Activated gamma-delta T cell treated with Interleukin-2 at 50 U/mL for 16 hours (primary cell): ENCODE data around the gene DMKN.

Experiments used
- DNase-seq: peaks from one replicate; pipeline ENCODE4 v3.0.0-alpha.2; 2020

Gene DMKN

DNA sequence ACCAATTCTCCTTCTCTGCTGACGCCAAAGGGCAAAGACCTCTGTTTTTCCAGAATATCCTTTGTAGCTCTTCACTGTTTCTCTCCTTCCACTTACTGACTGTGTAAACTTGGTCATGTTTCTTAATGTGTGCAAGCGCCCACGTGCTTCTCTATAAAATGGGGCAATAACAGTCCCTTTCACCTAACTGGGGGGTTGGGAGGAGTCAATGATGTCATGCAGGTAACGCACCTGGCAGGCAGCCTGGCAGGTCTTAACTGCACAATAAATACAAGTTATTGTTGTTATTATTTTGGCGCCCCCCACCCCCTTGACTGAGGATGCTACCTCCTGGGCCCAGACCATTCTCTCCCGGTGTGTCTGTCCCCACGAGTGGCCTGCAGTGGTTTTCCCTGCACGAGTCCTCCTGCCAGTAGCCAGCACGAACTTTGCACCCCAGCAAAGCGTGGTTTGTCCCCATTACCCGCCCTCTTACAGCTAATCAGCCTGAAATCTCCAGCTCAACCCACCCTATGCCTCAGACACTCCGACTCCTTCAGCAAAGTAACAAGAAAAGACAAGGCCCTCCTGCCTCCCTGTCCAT lies 9.4 kb upstream of the DMKN start:
- no peak for DNase-seq

DNA sequence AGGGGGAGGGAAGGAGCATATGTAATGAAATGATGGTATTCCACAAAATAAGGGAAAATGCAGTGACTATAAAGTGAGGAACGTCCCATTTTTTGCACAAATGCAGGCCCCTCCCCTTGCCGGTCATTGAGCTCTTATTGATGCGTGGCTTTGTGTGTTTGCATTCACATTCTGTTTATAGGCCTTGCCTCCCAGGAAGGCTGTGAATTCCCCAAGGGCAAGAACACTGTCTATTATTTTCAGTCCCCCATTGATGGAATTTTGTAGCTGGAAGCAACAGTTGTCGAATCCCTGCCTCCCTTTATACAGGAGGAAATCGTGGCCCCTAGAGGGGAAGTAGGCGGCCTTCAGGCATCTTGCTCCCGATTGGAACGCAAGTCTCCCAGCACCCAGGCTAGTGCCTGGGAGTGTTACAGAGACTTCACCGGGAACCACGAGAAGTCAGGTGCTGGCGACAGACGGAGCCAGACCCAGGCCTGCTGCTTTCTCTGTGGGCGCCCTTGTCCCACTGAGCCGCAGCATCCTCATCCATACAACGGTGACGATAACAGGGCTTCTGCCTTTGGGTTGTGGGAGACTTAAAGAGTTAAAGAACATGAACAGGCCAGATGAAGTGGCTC lies 7.8 kb upstream of the DMKN start:
- DNase-seq: no peak

DNA sequence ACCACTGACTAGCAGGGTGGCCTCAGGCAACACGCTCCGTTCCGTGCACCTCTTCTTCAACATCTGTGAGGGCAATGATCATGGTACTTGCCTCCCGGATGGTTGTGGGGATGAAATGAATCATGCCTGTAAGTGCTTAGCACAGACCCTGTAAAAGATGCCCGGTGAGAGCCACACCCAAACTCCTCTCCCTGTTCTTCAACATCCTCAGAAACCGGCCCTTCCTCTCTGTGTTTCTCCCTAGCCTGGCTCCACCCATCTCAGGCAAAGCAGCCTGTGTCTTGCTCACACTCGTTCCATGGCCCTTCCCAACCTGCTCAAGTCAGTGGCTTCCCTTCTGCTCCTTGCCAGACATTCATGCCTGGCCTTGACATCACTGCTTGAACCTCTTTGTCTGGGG lies 5.8 kb upstream of the DMKN start:
- no peak for DNase-seq

DNA sequence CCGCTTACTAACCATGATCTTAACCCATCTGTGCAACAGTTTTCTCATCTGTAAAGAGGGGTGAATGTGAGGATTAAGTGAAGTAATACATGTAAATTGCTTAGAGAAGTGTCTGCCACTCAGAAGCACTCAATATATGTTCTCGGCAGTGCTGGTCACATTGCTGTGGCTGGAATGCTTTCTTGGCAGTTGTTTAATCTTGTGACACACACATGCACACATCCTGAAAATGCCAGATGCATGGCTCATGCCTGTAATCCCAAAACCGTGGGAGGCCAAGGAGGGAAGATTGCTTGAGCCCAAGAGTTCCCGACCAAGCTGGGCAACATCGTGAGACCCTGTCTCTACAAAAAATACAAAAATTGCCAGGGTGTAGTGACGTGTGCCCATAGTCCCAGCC lies 4.9 kb upstream of the DMKN start:
- no peak for DNase-seq

DNA sequence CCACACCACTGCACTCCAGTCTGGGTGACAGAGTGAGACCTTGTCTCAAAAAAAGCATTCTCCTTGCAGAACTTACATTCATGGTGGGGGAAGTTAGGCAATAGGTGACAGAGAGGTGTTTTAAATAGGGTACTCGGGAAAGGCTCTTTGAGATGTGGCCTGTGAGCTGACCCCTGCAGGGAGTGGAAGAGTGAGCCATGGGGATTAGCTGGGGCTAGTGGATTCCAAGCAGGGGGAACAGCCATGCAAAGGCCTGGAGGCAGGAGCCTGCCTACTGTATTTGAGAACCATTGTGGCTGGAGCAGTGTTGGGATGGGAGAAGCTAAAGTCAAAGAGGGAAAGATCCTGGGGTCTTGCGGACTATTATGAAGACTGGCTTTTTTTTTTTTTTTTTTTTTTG lies 3.9 kb upstream of the DMKN start:
- no peak for DNase-seq

DNA sequence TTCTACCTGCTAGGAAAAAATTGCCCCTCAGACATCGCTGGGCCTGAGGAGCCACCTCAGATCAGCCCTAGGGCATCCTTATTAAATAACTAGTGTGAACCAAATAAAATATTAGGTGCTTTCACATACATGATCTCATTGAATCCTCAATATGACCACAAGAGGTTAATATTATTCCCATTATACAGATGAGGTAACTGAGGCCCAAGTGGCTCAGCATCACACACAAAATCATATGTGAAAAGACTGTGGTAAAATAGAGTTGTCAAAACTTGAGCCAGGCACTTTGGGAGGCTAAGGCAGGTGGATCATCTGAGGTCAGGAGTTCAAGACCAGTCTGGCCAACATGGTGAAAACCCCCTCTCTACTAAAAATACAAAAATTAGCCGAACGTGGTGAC lies 2.9 kb upstream of the DMKN start:
- no peak for DNase-seq

DNA sequence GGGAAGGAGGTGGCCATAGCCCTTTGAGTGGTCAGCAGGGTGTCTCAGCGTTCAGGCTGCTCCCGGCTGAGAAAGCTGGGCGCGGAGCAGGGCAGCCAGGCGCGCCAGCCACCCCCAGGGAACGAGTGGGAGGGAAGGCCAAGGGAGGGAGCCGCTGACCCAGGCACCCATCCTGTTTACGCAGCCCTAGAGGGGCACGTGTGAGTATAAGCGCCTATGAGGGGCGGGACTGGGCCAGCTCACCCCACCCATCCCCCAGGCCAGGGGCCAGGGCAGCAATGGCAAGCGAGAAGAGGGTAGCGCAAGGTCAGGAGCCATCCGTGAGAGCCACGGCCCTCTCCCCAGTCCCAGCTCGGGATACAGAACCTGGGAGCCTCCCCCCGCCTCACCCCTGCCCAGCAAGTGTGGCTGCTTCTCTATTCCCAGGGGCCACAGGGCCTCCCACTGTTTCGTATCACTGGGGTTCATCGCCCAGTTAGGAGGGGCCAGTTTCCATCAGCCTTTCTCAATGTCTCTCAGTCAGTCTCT lies 897 bp upstream of the DMKN start:
- no peak for DNase-seq

DNA sequence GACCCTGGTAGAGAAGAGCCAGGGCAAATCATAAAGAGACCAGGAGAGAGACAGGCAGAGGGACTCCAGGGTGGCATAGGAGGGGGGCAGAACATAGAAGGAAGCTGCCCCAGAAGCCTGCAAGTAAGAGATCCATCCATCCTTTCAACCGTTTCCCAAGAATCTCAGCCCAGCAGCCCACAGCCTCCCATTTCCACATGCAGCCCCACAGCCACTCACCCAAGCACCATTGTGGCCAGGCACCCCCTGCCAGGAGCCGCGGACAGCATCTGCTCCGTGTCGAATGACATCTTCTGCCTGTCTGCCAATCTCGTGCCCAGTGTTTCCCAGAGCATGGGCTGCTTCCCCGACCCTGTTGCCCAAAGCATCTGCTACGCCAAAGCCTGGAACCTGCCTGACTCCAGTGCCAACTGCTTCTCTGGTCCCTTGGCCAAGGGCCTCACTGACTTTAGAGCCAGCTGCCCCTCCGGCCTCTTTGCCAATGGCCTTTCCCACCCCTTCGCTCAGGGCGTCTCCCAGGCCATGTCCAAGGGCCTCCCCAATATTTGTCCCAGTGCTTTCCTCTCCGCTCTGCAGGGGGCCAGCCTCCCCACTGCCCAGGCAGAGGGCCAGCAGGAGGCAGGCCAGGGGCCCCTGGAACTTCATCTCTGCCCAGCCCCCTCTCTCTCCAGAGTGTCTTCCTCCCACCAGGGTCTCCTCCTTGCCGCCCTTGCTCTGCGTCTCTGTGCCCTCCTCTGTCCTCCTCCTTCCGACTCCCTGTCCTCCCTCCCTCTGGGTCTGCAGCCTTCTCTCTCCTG lies 420 bp downstream of the DMKN start:
- no peak for DNase-seq

DNA sequence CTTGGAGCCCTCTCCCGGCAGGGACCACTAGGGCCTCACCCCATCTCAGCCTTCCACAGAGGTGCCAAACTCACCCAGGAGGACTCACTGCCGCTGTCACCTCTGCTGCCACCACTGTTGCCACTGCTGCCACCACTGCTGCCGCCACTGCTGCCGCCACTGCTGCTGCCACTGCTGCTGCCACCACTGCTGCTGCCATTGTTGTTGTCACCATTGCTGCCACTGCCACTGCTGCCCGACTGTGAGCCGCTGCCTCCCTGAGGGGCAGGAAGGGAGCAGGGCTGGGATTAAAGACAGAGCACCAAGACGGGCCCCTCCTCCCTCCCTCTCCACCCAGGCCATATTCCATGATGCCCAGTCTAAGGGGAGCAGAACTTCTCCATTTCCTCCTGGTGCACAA lies 2.1 kb downstream of the DMKN start:
- DNase-seq: no peak

DNA sequence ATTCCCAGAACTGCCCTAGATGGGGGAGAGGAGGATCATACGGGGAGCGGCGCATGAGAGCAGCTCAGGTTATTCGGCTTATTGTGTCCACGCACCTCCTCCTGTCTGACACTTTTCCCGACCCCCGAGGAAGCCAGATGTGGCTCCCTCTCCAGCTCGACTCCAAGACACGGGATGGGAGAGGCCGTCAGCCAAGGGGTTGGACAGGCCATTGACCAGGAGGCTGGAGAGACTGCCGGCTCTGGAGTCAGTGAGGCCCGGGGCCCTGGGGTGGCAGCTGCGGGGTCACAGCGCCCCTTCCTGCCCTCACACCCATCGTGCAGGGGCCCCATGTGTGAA lies 2.9 kb downstream of the DMKN start:
- DNase-seq: no peak

DNA sequence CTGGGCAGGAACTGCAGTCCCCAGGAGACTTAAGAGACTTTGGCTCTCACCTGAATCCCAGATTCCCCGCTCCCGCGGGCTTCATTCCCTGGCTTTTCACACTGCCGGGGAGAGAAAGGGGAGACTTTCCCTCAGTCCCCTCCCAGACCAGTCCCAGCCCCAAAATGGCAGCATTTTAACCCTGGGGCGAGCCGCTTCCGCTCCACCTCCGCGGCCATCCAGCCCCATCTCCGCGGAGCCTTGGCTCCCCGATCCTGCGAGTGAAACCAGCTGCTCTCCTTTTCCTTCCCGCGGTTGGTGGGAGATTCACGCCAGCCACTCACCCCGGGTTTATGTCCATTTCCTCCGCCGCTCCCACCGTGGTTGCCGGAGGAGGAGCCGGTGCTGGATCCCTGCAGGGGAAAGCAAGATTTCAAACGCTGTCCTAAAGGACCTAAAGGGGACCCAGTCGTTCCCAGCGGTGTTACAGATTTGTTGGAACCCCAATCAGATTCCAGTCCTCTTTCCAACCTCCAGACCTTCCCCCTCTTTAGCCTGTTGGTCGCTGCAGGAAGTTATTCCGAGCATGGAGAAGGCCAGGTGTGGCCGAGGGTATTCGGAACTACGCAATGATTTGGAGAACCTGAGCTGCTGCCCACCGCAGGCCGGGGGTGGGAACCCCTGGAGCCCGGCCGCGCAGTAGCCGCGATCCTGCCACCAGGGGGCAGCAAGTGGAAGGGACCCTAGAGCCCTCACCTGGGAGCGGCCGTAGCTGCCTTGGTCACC lies 3.4 kb downstream of the DMKN start:
- peak; percentile 72 for DNase-seq

DNA sequence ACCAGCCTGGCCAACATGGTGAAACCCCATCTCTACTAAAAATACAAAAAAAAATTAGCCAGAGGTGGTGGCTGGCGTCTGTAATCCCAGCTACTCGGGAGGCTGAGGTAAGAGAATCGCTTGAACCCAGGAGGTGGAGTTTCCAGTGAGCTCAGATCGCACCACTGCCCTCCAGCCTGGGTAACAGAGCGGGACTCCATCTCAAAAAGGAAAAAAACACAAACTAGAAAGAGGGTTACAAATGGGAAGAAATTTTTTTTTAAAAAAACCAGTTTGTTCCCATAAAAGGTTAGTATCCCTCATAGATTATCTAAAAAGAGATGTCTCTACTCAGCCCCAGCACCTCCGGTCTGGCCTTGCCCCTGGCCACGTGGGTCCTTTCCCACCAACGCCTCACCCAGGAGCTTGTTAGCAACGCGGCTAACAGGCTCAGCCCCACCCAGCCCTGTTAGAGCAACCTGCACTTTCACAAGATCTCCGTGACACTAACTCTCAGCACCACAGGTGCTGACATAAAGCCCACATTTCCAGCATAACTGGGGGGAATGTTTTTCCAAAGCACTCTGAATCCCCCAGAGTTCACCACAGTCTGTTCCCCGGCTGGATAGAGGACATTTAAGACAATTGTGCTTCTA lies 4.3 kb downstream of the DMKN start:
- DNase-seq: peak; percentile 40

DNA sequence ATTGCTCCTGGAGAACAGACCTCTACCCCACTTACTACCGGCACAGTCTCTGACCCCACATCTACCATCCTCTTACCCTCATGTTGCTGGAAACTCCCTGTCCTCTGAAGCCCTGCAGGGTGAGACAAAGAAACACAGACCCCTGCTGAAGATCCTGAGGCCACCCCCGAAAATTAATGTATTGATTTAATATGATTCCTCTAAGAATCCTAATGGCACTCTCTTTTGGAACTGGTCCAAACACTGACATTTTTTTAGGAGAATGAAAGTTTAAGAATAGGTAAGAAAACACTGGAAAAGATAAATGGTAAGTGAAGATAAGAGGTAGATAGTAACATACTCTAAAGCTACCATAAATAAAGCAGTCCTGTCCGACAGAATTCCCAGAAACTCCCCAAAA lies 5.3 kb downstream of the DMKN start:
- DNase-seq: no peak

DNA sequence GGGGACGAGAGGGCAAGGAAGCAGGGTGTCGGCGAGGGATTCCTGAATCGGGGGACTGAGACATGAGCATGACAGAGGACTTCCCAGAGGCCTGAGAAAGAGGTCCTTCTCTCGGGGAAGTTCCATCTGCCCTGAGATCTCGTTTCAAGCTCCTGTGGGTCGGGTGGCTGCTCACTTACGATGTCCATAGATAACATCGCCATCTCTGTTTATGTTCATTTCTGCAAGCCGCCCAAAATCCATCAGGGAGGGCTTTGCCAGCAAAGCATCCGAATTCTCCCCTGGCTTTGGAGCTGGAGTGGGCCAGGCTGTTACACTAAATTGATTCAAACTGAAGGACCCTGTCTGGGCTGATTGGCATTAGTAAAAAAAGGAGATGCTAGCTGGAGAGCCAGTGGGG lies 5.9 kb downstream of the DMKN start:
- DNase-seq: no peak

DNA sequence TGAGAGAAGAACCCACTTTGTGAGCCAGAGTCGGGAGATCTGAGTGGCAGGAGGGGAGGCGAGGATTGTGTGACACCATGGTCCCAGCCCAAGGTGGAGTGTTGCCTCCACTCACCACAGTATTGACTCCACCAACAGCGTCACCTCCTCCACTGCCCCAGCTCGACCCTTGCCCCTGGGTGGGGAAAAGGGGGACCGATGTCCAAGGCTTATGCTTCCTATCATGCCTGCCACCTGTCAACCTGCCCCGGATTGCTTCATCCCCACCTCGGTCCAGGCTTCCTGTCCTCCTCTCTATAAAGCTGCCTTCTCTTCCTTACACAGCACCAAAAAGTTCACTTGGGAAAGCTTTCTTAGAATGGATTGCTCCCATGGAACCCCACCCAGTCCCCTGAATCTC lies 7.4 kb downstream of the DMKN start:
- DNase-seq: no peak

DNA sequence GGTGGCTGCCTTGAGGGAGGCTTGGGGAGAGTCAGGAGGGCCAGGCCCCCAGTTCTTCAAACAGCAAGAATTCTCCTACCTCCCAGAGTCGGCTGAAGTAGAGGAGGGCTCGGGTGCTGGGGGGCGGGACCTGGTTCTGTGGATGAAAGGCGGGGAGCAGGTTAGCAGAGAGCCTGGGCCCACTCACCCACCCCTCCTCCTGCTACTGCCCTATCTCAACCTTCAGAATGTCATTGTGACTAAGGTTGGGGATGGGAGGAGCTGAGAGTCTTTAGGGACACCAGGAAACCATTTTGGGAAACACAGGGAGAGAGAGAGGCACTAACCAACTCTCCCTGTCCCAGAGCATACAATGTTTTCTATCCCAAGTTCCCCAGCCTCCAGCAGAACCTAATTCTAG lies 10.7 kb downstream of the DMKN start:
- DNase-seq: no peak

DNA sequence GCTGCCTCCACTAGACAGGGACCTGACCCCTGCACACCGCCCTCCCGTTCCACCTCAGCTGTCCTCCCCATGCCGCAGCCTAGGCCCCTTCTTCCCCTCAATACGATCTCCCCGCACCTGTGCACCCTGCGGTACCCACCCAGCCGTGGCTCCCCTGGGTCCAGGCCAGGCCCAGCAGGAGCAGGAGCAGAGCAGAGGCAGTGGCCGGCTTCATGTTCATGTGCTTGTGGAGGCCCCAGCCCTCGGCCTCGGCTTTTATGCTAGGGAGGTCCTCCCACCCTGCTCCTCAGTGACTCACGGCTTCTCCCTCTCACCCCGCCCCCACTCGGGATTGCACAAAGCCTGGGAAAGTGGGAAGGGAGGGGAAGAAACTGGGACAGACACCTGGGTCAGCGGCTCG lies 11.8 kb downstream of the DMKN start:
- DNase-seq: no peak

DNA sequence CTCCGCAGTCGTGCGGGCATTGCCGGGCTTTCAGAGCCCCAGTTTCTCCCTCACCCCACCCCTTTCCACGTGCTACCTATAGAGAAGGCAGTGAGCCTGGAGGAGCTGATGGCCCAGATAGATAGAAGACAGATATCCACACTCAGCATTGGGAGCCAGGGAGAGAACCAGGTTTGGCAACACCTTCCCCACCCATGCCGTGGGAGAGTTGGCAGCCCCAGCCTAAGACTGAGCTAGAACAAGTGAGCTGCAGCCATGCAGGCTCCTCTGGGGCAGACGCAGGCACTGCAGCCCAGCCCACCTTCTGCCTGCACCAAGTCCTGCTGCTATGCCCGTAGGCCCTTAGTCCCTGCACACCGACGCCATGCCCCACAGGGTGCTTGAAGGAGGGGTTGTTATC lies 12.8 kb downstream of the DMKN start:
- no peak for DNase-seq

DNA sequence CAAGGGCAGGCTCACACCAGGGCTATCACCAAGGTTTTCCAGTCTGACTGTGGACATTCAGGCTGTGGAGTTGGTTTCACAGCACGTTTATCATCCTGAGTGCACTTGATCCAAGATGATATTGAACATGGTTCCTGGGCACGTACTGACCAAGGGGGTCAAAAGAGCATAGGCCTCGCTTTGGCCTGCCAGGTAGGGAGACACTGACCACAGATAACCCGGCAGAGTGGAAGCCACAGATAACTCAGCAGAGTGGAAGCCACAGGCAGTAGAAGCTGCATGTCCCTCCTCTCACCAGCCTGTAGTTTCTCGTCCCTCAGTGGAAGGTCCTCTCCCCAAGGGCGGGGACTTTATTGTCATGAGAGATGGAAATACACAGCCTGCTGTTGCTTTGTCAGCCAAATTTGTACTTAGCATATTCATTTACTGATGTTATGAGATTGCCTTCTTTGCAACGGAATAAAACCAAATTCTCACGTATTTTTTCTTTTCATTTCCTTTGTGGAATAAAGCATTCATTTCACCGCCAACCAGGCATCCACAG lies 14.4 kb downstream of the DMKN start:
- DNase-seq: no peak

DNA sequence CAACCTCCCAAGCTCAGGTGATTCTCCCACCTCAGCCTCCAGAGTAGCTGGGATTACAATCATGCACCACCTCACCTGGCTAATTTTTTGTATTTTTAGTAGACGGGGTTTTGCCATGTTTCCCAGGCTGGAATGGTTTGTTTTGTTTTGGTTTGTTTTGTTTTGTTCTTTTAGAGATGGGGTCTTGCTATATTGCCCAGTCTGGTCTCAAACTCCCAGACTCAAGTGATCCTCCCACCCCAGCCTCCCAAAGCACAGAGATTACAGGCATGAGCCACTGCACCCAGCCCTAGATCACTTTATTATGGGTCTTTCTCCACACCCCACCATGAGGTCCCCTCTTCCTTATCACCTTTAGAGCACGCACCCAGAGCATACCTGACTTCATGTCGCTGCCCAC lies 15.2 kb downstream of the DMKN start:
- DNase-seq: no peak

DNA sequence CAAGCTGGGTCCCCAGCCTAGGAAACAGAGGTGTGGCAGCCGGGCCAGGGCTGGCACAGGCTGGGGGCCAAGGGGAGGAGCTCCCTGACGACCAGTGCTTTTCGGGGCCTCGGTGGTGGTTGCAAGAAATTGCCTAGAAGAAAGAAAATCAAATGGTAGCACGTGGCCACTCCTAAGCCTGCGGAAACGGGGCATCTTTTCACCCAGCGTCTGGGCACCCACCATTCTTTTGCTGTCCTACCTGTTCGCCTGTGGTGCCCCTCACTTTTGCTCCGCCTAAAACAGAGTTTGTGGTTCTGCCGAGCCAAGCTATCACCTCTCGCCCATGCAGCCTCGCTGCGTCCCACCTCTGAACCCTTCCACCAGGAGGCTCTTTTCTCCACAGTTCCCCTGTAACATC lies 16.0 kb downstream of the DMKN start:
- DNase-seq: no peak

DNA sequence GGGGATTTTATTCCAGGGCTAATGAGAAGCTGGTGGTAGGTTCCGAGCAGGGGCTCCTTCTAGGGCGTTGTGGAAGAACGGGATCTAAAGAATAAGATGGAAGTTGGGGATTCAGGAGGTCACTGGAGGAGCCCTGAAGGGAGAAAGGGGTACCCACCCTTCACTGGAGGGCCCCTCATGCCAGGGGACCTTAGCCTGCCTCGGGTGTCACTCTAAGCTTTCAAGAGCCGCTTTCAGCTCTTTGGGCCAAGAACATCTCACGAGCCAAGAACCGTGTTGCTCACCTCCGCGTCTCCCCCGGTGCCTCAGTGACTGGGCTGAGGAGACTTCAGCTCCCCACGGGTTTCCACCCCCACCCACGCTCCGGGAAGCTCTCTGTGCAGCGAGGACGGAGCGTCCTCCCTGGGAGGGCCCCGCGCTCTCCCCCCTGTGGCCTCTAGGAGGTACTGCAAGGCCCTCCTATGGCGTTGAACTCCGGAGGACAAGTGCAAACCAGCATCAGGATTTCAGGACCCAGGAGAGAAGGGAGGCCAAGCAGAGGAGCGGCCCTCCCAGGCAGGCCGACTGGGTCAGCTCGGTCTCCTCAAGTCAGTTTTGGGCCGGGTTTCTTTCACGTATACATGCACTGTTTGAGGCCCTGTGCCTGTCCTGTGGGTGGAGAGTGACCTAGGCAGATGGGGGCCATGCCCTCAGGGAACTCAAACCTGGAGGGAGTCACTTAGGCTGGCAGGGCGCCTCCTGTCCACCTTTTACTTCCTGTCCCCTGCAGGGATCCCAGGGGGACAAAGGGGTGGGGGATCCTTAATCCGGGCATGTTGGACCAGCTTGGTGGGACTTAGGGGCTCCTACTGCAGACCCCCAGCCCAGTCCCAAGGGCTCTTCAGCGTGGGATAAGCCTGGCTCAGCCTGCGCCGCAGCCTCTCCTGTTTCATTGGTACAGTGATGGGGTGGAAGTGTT lies 18.1 kb downstream of the DMKN start:
- peak; percentile 51 for DNase-seq
